Fibroblast of skin of right quadriceps (primary cell): ENCODE results near the gene TPD52L1.
"Not testable (repeated sequence)": the region's sequence is repeated elsewhere in the genome, so short reads cannot be mapped to it uniquely, and the experiment has no call there.

Experiments
- DNase-seq: peaks from one replicate; pipeline ENCODE4 v3.0.0-alpha.2; 2013

The TPD52L1 gene

DNA sequence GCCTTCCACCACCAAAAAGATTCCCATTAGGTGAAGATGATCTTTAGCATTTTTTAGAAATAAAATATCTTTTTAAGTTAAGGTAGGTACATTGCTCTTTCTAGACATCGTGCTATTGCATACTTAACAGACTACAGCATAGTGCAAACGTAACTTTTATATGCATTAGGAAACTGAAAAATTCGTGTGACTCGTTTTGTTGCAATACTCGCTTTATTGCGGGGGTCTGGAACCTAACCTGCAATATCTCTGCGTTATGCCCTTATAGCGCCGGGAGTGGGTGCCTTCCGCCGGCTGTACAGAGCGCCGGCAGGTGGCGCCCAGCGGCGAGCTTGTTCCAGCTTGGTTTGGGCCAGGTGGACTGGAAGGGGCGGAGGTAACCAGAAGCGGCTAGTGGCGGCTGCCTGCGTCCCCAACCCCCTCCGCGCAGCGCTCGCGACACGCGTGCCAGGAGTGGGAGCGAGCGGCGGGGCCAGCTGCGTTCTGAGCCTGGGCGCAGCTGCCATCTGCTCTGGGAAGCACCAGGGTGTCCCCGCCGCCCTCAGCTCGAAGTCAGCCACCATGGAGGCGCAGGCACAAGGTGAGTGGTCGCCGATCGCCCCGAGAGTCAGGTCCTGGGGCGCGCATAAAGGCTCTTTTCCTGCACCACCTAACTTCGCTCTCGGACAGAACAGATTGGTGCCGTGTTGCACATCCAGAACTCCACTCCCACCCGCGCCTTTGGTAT is at the start of gene TPD52L1:
TSS of gene TPD52L1 (plus strand) at position 383 of the 727 bp plus-strand sequence. CDS start at position 562, 179 bp downstream.
- DNase-seq: peak; percentile 67

- peak; percentile 90 for DNase-seq
Measured at GRCh38 chr6:125104425-125104824, 49.1 kb upstream of the TPD52L1 start.

DNA sequence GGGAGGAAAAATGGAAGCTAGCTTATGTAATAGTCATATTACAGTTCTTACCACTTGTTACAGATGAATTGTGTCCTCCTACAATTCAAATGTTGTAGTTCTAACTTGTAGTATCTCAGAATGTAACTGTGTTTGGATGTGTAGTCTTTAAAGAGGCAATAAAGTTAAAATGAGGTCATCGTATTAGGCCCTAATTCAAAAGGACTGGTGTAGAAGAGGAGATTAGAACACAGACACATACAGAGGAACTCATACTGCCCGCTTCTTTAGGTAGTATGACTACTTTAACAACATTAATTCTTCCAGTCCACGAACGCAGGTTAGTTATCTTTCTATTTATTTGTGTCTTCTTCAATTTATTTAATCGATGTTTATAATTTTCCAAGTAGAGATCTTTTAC is 46.5 kb upstream of the TPD52L1 start:
- DNase-seq: no peak

- peak; percentile 46 for DNase-seq
Measured at GRCh38 chr6:125107896-125108295, 45.7 kb upstream of the TPD52L1 start.

- no peak for DNase-seq
Measured at GRCh38 chr6:125110056-125110455, 43.5 kb upstream of the TPD52L1 start.

GRCh38 chr6:125111219-125111983 is 42.2 kb upstream of the TPD52L1 start:
- no peak for DNase-seq

DNA sequence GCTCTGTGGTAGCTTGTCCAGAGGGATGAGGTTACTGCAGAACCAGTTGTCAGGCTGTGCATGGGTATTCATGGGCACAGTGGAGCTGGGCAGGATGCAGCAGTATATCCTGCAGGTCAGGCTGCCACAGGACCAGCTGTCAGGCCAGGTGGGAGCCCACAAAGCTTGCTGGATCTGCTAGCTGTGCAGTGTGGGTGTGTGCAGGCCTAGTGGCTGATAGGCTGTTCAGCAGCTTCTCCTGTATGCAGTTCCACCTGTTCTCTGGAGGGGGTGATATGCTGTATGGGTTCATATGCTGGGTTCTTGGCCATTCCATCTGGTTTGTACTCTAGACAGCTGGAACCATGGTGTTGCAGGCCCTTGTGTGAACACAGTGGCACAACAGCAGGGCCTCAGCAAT is 40.6 kb upstream of the TPD52L1 start:
- DNase-seq: no peak

DNA sequence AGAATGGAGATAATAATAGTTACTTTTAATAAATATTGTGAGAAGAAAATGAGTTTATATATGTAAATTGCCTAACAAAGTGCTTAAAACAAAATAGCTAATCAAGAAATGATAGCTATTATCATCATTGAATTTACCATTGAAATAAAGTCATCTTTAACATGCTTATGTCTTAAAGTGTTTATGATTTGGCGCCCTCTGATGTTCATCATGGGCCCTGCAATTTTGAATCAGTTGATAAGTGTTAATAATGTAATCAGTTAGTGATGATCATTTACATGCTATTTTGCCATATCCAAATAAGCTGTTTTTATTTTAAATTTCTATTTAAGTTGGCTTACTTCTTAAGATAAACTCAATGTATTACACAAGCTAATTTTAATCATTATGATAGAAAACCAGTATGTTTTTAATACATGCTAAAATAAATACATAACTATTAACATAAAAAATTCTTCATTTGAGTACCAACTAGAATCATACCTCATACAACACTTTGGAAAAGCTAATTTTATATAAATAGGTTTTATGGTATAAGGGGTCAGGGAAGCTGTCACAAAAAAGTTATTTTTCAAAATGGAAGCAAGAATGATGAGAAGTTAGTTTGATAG is 39.2 kb upstream of the TPD52L1 start:
- DNase-seq: peak; percentile 64

- no peak for DNase-seq
Measured at GRCh38 chr6:125116170-125116569, 37.4 kb upstream of the TPD52L1 start.

- no peak for DNase-seq
Measured at GRCh38 chr6:125116710-125117109, 36.9 kb upstream of the TPD52L1 start.

DNA sequence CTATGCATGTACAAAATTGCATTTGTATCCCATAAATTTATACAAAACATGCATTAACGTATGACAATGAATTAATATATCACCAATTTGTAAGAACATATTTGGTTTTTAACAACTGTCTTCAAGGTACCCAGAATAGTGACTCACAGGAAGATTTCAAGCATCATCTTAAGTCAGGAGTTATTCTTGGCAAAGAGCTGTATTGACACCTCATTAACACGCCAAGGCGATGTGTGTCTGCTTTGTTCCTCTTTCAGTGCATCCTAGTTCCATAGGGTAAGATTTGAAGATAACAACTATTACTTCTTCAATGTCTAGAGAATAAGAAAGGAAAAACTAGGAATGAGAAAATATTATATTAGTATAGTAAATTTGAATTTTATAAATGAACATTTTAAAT is 35.8 kb upstream of the TPD52L1 start:
- DNase-seq: peak; percentile 28

GRCh38 chr6:125120054-125120590 is 33.5 kb upstream of the TPD52L1 start:
- DNase-seq: no peak

GRCh38 chr6:125121894-125122293 is 31.7 kb upstream of the TPD52L1 start:
- no peak for DNase-seq

DNA sequence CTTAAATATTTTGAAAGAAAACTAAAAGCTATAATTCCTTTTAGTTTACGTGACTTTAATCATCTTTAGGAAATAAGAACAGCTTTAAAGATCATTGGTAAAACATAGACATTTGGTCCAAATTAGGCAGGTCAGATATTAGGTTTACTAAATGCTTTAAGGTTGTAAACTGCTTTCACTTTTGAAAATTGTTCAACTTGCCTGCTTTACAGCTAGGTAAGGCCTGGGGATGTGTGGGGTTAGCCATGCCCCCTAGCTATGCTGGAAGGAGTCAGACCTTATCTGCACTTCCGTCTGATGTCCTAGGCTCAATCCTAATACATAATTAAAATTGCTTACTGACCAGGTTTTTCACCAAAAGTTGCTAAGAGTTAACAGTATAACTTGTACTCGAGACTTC is 30.5 kb upstream of the TPD52L1 start:
- no peak for DNase-seq

GRCh38 chr6:125123468-125124048 is 30.0 kb upstream of the TPD52L1 start:
- DNase-seq: no peak

DNA sequence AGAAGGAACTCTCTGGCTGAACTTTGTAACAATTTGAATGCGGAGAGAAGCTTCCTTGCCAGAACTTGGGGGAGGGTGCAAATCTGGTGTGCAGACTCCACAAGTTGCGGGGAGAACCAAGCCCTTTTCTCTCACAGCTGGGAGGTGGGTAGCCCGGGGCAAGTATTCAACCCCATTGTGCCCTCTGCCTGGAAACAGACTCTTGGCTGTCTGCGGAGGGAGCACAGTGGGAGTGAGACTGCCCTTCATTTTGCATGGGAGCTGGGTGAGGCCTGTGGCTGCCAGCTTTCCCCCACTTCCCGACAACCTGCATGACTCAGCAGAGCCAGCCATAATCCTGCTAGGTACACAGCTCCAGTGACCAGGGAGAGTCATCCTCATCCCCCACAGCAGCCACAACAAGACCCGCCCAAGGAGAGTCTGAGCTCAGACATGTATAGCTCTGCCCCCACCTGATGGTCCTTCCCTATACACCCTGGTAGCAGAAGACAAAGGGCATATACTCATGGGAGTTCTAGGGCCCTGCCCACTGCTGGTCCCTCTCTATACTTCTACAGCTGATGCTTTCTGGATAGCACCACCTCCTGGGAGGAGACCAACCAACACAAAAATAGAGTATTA is 29.4 kb upstream of the TPD52L1 start:
- peak; percentile 48 for DNase-seq

GRCh38 chr6:125125856-125126255 is 27.7 kb upstream of the TPD52L1 start:
- not testable (repeated sequence) for DNase-seq

DNA sequence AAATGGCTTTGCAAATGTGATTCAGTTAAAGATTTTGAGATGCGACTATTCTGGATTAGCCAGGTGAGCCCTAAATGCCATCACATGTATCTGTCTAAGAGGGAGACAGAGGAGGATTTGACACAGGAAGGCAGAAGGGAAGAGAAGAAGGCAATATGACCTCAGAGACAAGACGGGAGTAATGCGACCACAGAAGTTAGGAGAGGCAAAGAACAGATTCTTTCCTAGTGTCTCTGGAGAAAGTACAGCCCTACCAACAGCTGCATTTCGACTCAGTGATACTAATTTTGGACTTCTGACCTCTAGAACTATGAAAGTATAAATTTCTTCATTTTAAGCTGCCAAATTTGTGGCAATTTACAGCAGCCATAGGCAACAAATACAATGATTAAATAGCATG is 24.2 kb upstream of the TPD52L1 start:
- no peak for DNase-seq

GRCh38 chr6:125132058-125132457 is 21.5 kb upstream of the TPD52L1 start:
- no peak for DNase-seq

- DNase-seq: no peak
Measured at GRCh38 chr6:125136378-125136777, 17.2 kb upstream of the TPD52L1 start.

DNA sequence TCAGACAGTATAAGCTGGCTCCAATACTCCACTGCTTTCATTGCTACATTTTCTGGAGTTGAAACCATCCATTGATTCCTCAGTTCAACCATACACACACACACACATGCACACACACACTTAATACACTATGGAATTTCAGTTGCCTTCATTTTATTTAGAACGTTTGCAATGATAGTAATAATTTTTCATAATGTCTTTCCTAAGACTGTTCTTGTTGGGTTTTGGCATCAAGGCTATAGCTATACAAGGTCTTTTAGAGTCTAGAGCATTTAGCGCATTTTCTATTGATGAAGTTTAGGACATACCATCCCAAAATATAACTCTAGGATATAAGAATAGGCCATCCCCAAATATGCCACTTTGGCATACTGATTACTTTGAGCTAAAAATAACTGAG is 15.5 kb upstream of the TPD52L1 start:
- DNase-seq: no peak

- DNase-seq: peak; percentile 49
Measured at GRCh38 chr6:125140808-125141207, 12.8 kb upstream of the TPD52L1 start.

DNA sequence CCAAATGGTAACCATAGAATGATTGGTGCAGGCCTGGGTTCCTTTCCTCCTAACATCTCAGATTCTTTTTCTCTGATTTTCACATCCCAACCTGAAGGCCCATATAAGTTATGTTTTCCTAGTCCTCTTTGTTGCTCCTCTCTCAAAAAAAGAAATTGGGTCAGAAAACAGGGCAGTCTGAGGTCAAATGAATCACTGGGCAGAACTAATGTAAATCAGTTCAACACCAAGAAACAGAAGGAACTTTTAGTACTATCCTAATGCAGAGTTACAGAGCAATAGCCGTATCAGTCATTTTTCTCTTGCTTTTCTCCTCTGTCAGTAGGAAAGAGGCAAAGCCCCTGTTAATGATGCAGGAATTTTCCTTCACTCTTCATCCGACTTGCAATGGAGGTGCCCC is 11.0 kb upstream of the TPD52L1 start:
- no peak for DNase-seq
